HG03469 (cell line): Measurements from ENCODE around the gene FAM222B.

Experiments
- ATAC-seq: cut with Tn5 transposase; IDR thresholded peaks from one replicate; pipeline ENCODE4 v1.9.1; 2021; ENCODE audit warnings: mild to moderate bottlenecking, moderate library complexity, moderate number of reproducible peaks; ENCODE audit not compliant: unreplicated experiment

The FAM222B gene

GRCh38 chr17:28716740-28717577, 125.6 kb downstream of the FAM222B start:
- ATAC-seq = no peak

DNA sequence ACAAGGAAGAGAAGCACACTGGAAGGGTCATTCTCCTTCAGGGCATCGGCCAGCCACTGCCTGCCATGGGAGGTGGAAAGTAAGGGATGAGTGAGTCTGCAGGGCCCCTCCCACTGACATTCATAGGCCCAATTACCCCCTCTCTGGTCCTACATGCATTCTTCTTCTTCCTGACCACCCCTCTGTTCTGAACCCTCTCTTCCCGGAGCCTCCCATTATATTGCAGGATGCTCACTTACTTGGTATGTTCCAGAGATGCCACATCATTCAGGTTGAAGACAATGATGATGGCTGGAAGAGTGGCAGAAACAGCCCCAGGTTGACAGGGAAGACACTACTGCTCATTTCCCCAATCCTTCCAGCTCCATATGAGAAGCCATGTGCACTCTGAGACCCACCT, 127.4 kb downstream of the FAM222B start:
- ATAC-seq = no peak

DNA sequence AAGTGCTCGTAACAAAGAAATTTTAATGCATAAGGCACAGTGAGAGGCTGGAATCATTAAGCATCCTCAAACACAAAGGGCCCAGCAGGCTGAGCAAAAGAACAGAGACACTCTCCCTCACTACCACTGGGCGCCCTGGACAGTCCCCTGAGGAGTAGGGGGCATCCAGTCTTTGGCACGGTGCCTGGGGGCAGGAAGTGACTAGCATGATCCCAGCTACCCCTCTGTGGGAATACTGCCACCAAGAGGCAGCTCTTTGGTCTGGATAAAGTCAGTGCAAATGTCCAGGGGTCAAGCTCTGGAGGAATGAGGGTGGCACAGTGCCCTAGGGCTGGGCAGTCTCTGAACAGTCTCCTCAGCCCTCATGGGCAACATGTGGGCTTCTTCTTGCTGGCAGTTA, 128.3 kb downstream of the FAM222B start:
- ATAC-seq = no peak

DNA sequence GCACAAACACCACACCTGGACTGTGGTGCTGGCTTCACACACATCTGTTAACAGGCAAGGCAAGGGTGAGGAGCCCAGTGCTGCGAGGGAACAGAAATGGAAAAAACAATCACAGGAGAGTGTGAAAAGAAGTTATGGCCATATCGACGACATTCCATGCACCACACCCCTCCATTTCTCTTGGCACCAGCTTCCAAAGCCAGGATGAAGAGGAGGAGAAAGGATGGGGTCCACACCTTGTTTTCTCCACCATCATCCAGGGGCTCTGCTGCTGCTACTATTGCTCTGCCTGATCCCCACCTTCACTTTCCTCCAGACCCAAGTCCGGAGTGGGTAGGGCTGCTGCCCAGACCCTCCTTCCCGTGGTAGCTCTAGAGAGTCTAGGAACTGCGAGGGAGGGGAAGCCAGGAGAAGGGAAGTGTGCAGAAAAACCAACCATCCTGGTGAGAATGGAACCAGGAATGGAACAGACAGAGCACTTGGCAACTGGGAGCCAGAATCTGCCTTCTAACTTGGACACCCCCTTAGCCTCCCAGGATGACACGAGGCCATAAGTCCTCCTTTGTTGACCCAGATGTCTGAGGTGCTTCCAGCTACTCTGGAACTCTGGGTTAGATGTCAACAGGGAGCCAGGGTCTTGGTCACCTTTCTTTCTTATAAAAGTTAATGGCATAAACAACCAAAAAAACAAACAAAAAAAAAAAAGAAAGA, 129.7 kb downstream of the FAM222B start:
- ATAC-seq = no peak

DNA sequence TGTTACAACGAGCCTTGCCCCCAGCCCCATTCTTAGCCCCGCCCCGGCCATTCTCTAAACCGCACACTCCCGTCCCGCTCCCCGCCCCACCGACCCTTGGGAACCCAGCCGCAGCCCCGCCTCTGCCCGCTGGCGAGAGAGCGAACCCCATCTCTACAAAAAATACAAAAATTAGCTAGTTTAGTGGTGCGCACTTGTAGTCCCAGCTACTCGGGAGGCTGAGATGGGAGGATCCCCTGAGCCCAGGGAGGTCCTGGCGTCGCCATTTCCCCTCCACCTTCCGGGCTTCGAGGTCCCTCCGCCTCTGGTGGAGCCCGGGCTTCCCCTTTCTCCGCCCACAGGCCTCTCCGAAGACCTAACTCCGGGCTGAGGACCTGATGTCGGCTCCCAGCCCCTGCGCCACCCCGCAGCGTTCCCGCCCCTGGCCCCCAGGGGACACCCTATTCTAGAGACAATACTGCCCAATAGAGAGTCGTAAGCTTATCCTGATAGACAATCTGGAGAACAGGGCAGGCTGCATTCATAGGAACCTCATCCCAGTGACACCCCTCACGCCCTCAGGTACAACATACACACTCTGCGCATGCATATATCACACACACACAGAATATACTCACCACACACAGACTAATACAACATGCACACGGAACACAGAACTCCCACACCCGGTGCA, 130.4 kb downstream of the FAM222B start:
- no peak for ATAC-seq

DNA sequence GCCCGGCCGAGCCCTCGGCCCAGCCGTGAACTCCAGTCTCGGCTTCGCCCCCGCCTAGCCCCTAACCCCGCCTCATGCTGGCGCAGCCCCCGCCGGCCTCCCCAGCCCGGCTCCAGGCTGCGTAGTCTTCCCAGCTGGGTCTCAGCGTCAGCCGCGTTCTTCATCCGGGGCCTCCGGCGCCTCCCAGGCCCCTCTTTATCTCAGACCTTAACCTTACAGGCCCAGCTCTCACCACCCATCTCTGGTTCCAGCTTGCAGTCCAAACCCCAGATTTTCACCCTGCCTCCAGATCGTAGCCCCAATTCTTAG, 130.9 kb downstream of the FAM222B start, which contains the start of gene PROCA1:
Gene PROCA1, minus strand, starts transcription at position 166 of the 309 bp plus-strand sequence. CDS start 228 bp downstream, outside the sequence.
- no peak for ATAC-seq

DNA sequence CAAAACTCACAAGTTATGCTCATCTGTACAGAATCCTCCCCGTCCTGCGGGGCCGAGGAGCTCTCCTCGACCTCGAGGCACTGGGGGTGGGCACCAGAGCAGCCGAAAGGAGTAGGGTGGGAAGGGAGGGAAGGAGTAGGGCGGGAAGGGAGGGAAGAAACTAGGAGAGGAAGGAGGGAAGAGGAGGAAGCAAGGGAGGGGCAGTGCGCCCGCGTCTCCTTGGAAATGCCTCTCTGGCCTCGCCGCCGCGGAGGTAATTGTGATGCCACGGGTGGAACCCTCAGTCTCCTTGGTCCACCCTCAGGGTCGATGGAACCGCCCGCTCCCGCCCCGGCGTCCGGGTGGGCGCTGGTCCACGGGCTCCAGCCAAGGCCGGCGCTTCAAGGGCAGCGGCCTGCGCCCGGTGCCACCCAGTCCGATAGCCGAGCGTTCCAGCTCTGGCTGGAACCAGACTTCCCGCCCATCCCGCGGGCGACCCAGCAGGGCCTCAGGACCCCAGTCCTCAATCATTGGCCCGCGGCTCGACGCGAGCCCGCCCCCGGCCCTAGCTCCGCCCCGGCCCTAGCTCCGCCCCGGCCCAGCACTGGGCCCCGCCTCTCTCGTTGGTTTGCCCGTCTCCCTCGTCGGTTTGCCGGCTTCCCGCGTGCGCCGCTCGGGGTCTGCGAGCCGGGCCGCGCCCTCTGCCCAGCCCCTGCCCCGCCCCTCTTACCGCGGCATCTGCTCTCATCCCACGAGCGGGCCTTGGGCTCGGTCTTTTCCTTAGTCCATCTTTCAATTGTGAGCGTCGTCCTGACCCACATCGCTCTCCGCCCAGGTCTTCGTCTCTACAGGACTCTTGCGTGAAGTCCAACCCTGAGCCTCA, 131.5 kb downstream of the FAM222B start:
- ATAC-seq = peak; percentile 56

- ATAC-seq = no peak
These were observed 135.3 kb downstream of the FAM222B start for GRCh38 chr17:28707339-28707720.

DNA sequence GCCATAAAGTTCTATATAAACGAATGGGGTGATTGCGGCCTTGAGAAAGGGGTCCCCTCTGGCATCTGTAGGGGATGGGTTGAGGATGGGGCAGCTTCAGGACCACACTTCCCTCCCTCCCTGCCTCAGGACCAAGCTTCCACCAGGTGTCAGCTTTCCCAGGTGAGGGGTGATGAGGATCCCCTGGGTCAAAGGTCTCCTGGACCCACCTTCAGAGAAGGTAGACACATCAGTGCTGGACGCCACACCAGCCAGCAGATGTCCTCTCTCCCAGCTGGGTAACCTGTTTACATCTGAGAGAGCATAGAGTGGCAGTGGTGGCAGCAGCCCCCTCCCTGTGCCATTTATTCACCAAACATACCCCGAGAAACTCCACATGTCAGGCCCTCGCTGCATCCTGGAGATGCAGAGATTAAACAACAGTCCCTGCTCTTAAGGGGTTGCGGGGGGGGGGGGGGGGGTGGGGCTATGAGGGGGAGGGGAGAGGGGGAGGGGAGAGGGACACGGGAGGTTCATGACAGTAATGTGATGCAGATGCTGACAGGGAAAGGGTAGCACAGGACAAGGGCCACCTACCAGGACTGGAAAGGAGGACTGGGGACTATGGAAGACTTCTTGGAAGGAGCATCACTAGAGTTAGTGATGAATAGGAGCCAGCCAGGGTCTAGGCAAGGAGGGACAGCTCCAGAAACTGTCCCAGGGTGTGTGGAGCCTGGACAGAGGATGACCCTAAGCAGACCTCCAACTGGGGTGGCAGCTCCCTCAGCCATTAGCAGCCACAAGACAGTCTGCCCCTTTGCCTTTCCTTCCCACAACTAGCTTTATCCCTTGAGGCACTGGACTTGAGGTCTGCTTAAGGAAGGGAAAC, 135.9 kb downstream of the FAM222B start:
- ATAC-seq = no peak
